GM18505 (cell line): ENCODE measurements around the gene RARB.

ENCODE experiments used
- ATAC-seq: cut with Tn5 transposase; IDR thresholded peaks from one replicate; pipeline ENCODE4 v1.9.1; 2021; ENCODE audit not compliant: unreplicated experiment
- POLR2A ChIP-seq: IDR thresholded peaks from 4 replicates; pipeline ENCODE4 v1.6.1; 2011; ENCODE audit warnings: borderline replicate concordance; ENCODE audit not compliant: insufficient read depth, insufficient read length; ENCODE audit errors: extremely low read depth

RARB gene

GRCh38 chr3:25576831-25577454 is 148.9 kb downstream of the RARB start:
- no peak for TF ChIP-seq POLR2A
- no peak for ATAC-seq

GRCh38 chr3:25578059-25578458 is 150.0 kb downstream of the RARB start:
- no peak for TF ChIP-seq POLR2A

GRCh38 chr3:25580534-25580933 is 152.5 kb downstream of the RARB start:
- ATAC-seq, result no peak
- no peak for TF ChIP-seq POLR2A

More at GRCh38 chr3:25578059-25578458, 150.0 kb downstream of the RARB start:
- no peak for ATAC-seq

- TF ChIP-seq POLR2A, result no peak
- no peak for ATAC-seq
Measured at GRCh38 chr3:25581335-25581734, 153.3 kb downstream of the RARB start.

GRCh38 chr3:25581823-25582222 is 153.8 kb downstream of the RARB start:
- ATAC-seq, result no peak
- no peak for TF ChIP-seq POLR2A

GRCh38 chr3:25582242-25582641 is 154.2 kb downstream of the RARB start:
- no peak for ATAC-seq
- no peak for TF ChIP-seq POLR2A

GRCh38 chr3:25583343-25583742 is 155.3 kb downstream of the RARB start:
- ATAC-seq, result no peak

GRCh38 chr3:25584011-25584789 is 156.1 kb downstream of the RARB start:
- no peak for ATAC-seq
- no peak for TF ChIP-seq POLR2A

More at GRCh38 chr3:25583343-25583742, 155.3 kb downstream of the RARB start:
- no peak for TF ChIP-seq POLR2A

- no peak for ATAC-seq
- TF ChIP-seq POLR2A, result no peak
Measured at GRCh38 chr3:25585361-25586166, 157.5 kb downstream of the RARB start.

- no peak for TF ChIP-seq POLR2A
Measured at GRCh38 chr3:25586167-25586505, 158.1 kb downstream of the RARB start.

GRCh38 chr3:25586553-25586952 is 158.5 kb downstream of the RARB start:
- no peak for ATAC-seq

More at GRCh38 chr3:25586167-25586505, 158.1 kb downstream of the RARB start:
- no peak for ATAC-seq

GRCh38 chr3:25587094-25587493 is 159.0 kb downstream of the RARB start:
- no peak for ATAC-seq
- TF ChIP-seq POLR2A, result no peak

More at GRCh38 chr3:25586553-25586952, 158.5 kb downstream of the RARB start:
- TF ChIP-seq POLR2A, result no peak

GRCh38 chr3:25587526-25587925 is 159.5 kb downstream of the RARB start:
- ATAC-seq, result no peak
- TF ChIP-seq POLR2A, result no peak
